OCI-M1 (cell line): Measurements from ENCODE around the gene CAMK2G.
A peak's percentile ranks its signal among the peaks of the same experiment; 100 is the strongest.
"Not testable (repeated sequence)": the region's sequence is repeated elsewhere in the genome, so short reads cannot be mapped to it uniquely, and the experiment has no call there.

Experiments
- DNase-seq: peaks from one replicate; lab custom pipeline; 2025; lab: John Stamatoyannopoulos, UW

The CAMK2G gene

DNA sequence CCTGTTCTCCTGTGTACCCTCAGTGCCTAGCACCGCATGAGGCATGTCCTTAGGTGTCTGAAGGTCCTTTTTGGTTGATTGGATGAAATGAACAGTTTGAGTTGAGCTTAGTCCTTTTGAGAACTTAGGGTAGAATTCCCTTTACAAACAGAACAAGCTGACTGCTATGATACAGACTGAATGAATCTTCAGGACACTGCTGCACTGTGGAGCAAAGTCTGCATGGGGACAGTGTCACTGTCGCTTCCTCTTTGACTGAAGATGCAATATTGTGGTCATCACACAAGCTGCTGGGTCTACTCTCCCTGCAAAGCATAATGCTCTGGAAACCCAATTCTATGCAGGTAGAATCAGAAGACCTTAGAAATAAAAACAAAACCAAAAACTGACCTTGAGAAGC lies 28.0 kb upstream of the CAMK2G start:
- DNase-seq: peak; percentile 35

DNA sequence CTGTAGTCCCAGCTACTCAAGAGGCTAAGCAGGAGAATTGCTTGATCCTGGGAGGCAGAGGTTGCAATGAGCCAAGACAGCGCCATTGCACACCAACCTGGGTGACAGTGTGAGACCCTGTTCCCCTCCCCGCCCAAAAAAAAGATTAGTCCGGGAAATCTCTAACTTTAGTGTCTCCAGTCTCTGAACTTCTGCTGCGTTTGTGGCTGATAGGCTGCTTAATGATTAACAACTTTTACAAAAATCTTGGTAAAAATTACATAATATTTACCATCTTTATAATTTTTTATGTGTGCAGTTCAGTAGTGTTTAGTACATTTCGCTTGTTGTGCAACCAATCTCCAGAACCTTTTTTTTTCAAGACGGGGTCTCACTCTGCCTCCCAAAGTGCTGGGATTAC lies 26.9 kb upstream of the CAMK2G start:
- no peak for DNase-seq

- DNase-seq: no peak
Measured at GRCh38 chr10:73900064-73900463, 25.7 kb upstream of the CAMK2G start.

GRCh38 chr10:73899423-73899822 lies 25.1 kb upstream of the CAMK2G start:
- DNase-seq: peak; percentile 21

- DNase-seq: no peak
Measured at GRCh38 chr10:73898730-73899410, 24.5 kb upstream of the CAMK2G start.

DNA sequence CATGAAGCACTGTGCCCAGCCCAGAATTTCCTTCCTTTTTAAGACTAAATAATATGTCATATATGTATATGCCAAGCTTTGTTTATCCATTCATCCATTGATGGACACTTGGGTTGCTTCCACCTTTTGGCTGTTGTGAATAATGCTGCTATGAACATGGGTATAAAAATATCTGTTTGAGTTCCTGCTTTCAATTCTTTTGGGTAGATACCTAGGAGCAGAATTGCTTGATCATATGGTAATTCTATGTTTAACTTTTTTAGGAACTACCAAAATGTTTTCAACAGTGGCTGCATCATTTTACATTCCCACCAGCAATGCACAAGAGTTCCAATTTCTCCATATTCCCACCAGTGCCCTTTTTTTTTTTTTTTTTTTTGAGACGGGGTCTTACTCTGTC lies 23.3 kb upstream of the CAMK2G start:
- no peak for DNase-seq

- not testable (repeated sequence) for DNase-seq
Measured at GRCh38 chr10:73895381-73895780, 21.0 kb upstream of the CAMK2G start.

- no peak for DNase-seq
Measured at GRCh38 chr10:73894245-73894971, 20.1 kb upstream of the CAMK2G start.

- no peak for DNase-seq
Measured at GRCh38 chr10:73893426-73893825, 19.1 kb upstream of the CAMK2G start.

- DNase-seq: peak; percentile 46
Measured at GRCh38 chr10:73892310-73893030, 18.1 kb upstream of the CAMK2G start.

GRCh38 chr10:73891540-73891939 lies 17.2 kb upstream of the CAMK2G start:
- no peak for DNase-seq

DNA sequence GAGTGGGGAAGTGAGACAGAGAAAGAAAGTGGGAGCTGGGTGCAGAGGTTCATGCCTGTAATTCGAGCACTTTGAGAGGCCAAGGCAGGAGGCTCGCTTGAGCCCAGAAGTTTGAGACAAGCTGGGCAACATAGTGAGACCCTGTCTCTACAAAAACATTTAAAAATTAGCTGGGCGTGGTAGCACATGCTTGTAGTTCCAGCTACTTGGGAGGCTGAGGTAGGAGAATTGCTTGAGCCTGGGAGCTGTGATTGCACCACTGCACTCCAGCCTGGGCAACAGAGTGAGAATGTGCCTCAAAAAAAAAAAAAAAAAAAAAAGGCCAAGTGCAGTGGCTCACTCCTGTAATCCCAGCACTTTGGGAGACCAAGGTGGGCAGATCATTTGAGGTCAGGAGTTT lies 16.5 kb upstream of the CAMK2G start:
- not testable (repeated sequence) for DNase-seq

DNA sequence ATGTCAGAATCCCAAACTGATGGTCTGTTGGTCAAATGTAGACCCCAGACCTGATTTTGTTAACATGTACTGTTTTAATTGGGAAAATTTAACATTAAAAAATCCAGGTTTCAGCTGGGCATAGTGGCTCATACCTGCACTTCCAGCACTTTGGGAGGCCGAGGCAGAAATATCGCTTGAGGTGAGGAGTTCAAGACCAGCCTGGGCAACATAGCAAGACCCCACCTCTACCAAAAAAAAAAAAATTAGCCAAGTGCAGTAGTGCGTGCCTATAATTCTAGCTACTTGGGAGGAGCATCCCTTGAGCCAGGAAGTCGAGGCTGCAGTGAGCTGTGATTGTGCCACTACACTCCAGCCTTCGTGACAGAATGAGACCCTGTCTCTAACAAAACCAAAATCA lies 15.9 kb upstream of the CAMK2G start:
- DNase-seq: no peak

DNA sequence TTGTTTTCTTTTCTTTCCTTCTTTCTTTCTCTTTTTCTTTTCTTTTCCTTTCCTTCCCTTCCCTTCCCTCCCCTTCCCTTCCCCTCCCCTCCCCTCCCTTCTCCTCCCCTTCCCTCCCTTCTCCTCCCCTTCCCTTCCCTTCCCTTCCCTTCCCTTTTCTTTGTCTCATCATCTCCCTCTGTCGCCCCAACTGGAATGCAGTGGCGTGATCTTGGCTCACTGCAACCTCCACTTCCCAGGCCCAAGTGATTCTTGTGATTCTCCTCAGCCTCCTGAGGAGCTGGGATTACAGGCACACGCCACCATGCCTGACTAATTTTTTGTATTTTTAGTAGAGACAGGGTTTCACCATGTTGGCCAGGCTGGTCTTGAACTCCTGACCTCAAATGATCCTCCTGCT lies 15.1 kb upstream of the CAMK2G start:
- not testable (repeated sequence) for DNase-seq

GRCh38 chr10:73889014-73889413 lies 14.7 kb upstream of the CAMK2G start:
- DNase-seq: peak; percentile 77

DNA sequence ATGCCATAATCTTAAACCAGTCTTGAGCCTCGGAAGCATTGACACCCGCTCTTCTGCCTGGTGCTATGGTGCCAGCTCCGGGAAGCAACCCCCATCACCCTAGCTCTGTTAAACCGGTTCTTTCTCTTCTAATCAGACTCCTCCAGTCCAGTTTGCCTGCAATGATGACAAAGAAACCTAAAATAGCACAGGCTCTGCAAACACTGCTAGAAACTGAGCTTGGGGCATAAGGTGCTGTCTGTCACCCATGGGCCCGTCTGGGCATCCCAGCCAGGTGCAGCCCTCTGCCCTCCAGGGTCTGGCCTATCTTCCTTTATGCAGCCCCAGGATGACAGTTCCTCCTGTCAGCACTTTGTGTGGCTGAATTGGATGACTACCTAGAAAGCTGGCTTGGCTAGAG lies 14.2 kb upstream of the CAMK2G start:
- DNase-seq: no peak

- DNase-seq: no peak
Measured at GRCh38 chr10:73887294-73888039, 13.1 kb upstream of the CAMK2G start.

DNA sequence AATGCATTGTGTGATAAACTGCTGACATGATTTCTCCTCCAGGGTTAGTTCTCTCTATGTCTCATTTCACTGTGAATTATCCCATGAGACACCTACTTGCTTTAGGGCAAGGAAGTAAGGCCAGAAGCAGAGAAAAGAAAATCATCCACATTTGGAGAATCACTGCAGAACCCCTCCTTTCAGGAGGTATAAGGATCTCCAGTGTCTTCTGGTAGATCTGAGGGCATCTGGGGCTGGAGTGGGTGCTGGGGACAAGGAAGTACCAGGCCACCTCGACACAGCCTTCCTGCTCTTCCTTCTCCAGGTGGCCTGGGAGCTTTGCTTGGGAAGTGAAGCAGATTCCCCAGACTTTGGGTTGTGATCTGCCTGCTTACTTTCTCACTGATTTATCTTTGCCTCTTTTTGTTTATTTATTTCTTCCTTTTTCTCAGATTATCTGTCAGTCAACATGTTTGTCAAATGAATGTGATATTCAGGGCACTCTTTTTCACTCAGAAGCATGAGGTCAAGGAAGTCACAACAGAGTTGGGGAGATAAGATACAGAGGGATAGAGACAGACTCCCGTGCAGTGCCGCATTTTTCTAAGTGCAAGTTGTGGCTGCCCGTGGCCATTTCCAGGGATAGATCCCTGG lies 12.4 kb upstream of the CAMK2G start:
- peak; percentile 62 for DNase-seq

- DNase-seq: peak; percentile 87
Measured at GRCh38 chr10:73886085-73886529, 11.8 kb upstream of the CAMK2G start.

DNA sequence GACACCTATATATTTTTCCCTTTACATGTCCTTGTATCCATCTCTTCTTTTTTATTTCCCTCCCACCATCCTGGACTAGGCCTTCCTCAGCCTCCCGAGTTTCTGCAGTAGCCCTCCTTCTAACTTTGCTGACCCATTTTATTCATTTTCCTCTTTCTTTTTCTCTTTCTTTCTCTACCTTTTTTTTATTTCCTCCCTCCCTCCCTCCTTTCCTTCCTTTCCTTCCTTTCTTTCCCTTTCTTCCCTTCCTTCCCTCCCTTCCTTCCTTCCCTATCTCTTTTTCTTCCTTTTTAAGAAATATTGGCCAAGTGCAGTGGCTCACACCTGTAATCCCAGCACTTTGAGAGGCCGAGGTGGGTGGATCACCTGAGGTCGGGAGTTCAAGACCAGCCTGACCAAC lies 9.7 kb upstream of the CAMK2G start:
- no peak for DNase-seq

GRCh38 chr10:73881221-73881919 lies 7.0 kb upstream of the CAMK2G start:
- DNase-seq: no peak
